ENCODE measurements around the gene NXN. TPM values are rescaled to one million over a fixed set of nuclear protein-coding genes. Genes with fewer than 3 reads are reported as not detected.
"Not testable (repeated sequence)": the region's sequence is repeated elsewhere in the genome, so short reads cannot be mapped to it uniquely, and the experiment has no call there.

The NXN gene
- total RNA-seq, 1 experiment from 2014 or later: 48.4 TPM

- Histone ChIP-seq H3K9me3 (replicated peaks) (no peaks in the 10 kb centered on the region), H3K36me3 (no peaks in the 10 kb centered on the region), H3K27ac (0 out of 2 replicates have a peak overlapping the region, but pooled peaks have one; percentile 8), H3K27me3 (replicated peaks) (no peaks in the 10 kb centered on the region), H3K4me1 (replicated peaks) (peaks cover 14% of the 10 kb centered on the region), H3K4me3 (no peak overlapping the region)
- peak in 1 of 2 experiments; percentile 16 for DNase-seq (ENCODE audit: low read depth in 1 of 2, low spot score in 2 of 2)
These were observed 150.8 kb downstream of the NXN start for GRCh38 chr17:828761-829160.

GRCh38 chr17:826778-827177 lies 152.8 kb downstream of the NXN start:
- H3K4me3 ChIP-seq: no peak overlapping the region

GRCh38 chr17:825216-825615 lies 154.4 kb downstream of the NXN start:
- H3K27ac ChIP-seq: no peak overlapping the region
- peaks cover 9% of the 10 kb centered on the region for H3K4me1 ChIP-seq (replicated peaks)
- no peaks in the 10 kb centered on the region for H3K36me3 ChIP-seq
- no peak for DNase-seq (ENCODE audit: low read depth in 1 of 2, low spot score in 2 of 2)
- no peaks in the 10 kb centered on the region for H3K9me3 ChIP-seq (replicated peaks)
- no peaks in the 10 kb centered on the region for H3K27me3 ChIP-seq (replicated peaks)
- no peak overlapping the region for H3K4me3 ChIP-seq

More at GRCh38 chr17:826778-827177, 152.8 kb downstream of the NXN start:
- Histone ChIP-seq H3K4me1 (replicated peaks) (peaks cover 14% of the 10 kb centered on the region), H3K27me3 (replicated peaks) (no peaks in the 10 kb centered on the region), H3K36me3 (no peaks in the 10 kb centered on the region), H3K9me3 (replicated peaks) (no peaks in the 10 kb centered on the region), H3K27ac (no peak overlapping the region)
- DNase-seq (ENCODE audit: low read depth in 1 of 2, low spot score in 2 of 2): no peak

- H3K36me3 ChIP-seq: peaks cover 2% of the 10 kb centered on the region; the same call in 1 of the 2 replicates
- no peak for DNase-seq (ENCODE audit: low read depth in 1 of 2, low spot score in 2 of 2)
- H3K9me3 ChIP-seq (replicated peaks): no peaks in the 10 kb centered on the region
- no peaks in the 10 kb centered on the region for H3K27me3 ChIP-seq (replicated peaks)
- no peak overlapping the region for H3K27ac ChIP-seq
- H3K4me3 ChIP-seq: no peak overlapping the region
- H3K4me1 ChIP-seq (replicated peaks): peaks cover 5% of the 10 kb centered on the region
These were observed 155.2 kb downstream of the NXN start for GRCh38 chr17:824378-824777.

- Histone ChIP-seq H3K36me3 (peaks cover 6% of the 10 kb centered on the region; the same call in 1 of the 2 replicates), H3K27ac (no peak overlapping the region), H3K27me3 (replicated peaks) (no peaks in the 10 kb centered on the region), H3K4me1 (replicated peaks) (peaks cover 2% of the 10 kb centered on the region), H3K4me3 (no peak overlapping the region), H3K9me3 (replicated peaks) (no peaks in the 10 kb centered on the region)
- no peak for DNase-seq (ENCODE audit: low read depth in 1 of 2, low spot score in 2 of 2)
These were observed 156.1 kb downstream of the NXN start for GRCh38 chr17:823501-823902.

- H3K9me3 ChIP-seq (replicated peaks): no peaks in the 10 kb centered on the region
- peaks cover 9% of the 10 kb centered on the region for H3K36me3 ChIP-seq
- DNase-seq (ENCODE audit: low read depth in 1 of 2, low spot score in 2 of 2): no peak
- H3K27me3 ChIP-seq (replicated peaks): no peaks in the 10 kb centered on the region
- H3K4me1 ChIP-seq (replicated peaks): peaks cover 1% of the 10 kb centered on the region; the same call in 1 of the 2 replicates
- no peak overlapping the region for H3K27ac ChIP-seq
- H3K4me3 ChIP-seq: no peak overlapping the region
These were observed 160.3 kb downstream of the NXN start for GRCh38 chr17:819251-819650.

GRCh38 chr17:814371-814770 lies 165.2 kb downstream of the NXN start:
- peaks cover 5% of the 10 kb centered on the region; the same call in 1 of the 2 replicates for H3K4me1 ChIP-seq (replicated peaks)
- H3K4me3 ChIP-seq: no peak overlapping the region
- no peak for DNase-seq (ENCODE audit: low read depth in 1 of 2, low spot score in 2 of 2)
- no peaks in the 10 kb centered on the region for H3K27me3 ChIP-seq (replicated peaks)
- H3K9me3 ChIP-seq (replicated peaks): 0 out of 2 replicates have a peak, but pooled peaks cover 2% of the 10 kb centered on the region
- H3K36me3 ChIP-seq: peaks cover 19% of the 10 kb centered on the region
- no peak overlapping the region for H3K27ac ChIP-seq

- Histone ChIP-seq H3K4me1 (replicated peaks) (peaks cover 5% of the 10 kb centered on the region; the same call in 1 of the 2 replicates), H3K4me3 (no peak overlapping the region), H3K9me3 (replicated peaks) (0 out of 2 replicates have a peak, but pooled peaks cover 2% of the 10 kb centered on the region), H3K27ac (no peak overlapping the region), H3K27me3 (replicated peaks) (no peaks in the 10 kb centered on the region), H3K36me3 (peaks cover 16% of the 10 kb centered on the region; the same call in 1 of the 2 replicates)
- DNase-seq (ENCODE audit: low read depth in 1 of 2, low spot score in 2 of 2): no peak
These were observed 166.9 kb downstream of the NXN start for GRCh38 chr17:812638-813204.

- DNase-seq (ENCODE audit: low read depth in 1 of 2, low spot score in 2 of 2): no peak
- Histone ChIP-seq H3K4me1 (replicated peaks) (peaks cover 5% of the 10 kb centered on the region; the same call in 1 of the 2 replicates), H3K4me3 (no peak overlapping the region), H3K9me3 (replicated peaks) (0 out of 2 replicates have a peak, but pooled peaks cover 2% of the 10 kb centered on the region), H3K27me3 (replicated peaks) (no peaks in the 10 kb centered on the region), H3K36me3 (peaks cover 16% of the 10 kb centered on the region; the same call in 1 of the 2 replicates), H3K27ac (no peak overlapping the region)
These were observed 168.4 kb downstream of the NXN start for GRCh38 chr17:811051-811784.

- Histone ChIP-seq H3K27me3 (replicated peaks) (no peaks in the 10 kb centered on the region), H3K4me3 (no peak overlapping the region), H3K4me1 (replicated peaks) (no peaks in the 10 kb centered on the region), H3K9me3 (replicated peaks) (no peaks in the 10 kb centered on the region), H3K27ac (no peak overlapping the region), H3K36me3 (peaks cover 13% of the 10 kb centered on the region; the same call in 1 of the 2 replicates)
- no peak for DNase-seq (ENCODE audit: low read depth in 1 of 2, low spot score in 2 of 2)
These were observed 171.9 kb downstream of the NXN start for GRCh38 chr17:807523-808294.

GRCh38 chr17:806781-807522 lies 172.6 kb downstream of the NXN start:
- no peak for DNase-seq (ENCODE audit: low read depth in 1 of 2, low spot score in 2 of 2)
- Histone ChIP-seq H3K27me3 (replicated peaks) (no peaks in the 10 kb centered on the region), H3K9me3 (replicated peaks) (no peaks in the 10 kb centered on the region), H3K36me3 (peaks cover 8% of the 10 kb centered on the region; the same call in 1 of the 2 replicates), H3K4me3 (no peak overlapping the region), H3K4me1 (replicated peaks) (peaks cover 6% of the 10 kb centered on the region), H3K27ac (no peak overlapping the region)

GRCh38 chr17:806346-806745 lies 173.2 kb downstream of the NXN start:
- H3K4me1 ChIP-seq (replicated peaks): peaks cover 11% of the 10 kb centered on the region
- H3K9me3 ChIP-seq (replicated peaks): no peaks in the 10 kb centered on the region
- H3K36me3 ChIP-seq: peaks cover 8% of the 10 kb centered on the region; the same call in 1 of the 2 replicates
- H3K27ac ChIP-seq: no peak overlapping the region
- no peak overlapping the region for H3K4me3 ChIP-seq
- no peaks in the 10 kb centered on the region for H3K27me3 ChIP-seq (replicated peaks)
- DNase-seq (ENCODE audit: low read depth in 1 of 2, low spot score in 2 of 2): no peak

- not testable (repeated sequence) for H3K9me3 ChIP-seq (replicated peaks); H3K36me3 ChIP-seq; H3K4me3 ChIP-seq; H3K27me3 ChIP-seq (replicated peaks); H3K27ac ChIP-seq; DNase-seq (ENCODE audit: low read depth in 1 of 2, low spot score in 2 of 2)
- H3K4me1 ChIP-seq (replicated peaks): peaks cover 11% of the 10 kb centered on the region
These were observed 173.7 kb downstream of the NXN start for GRCh38 chr17:805886-806285.
